WTC11 (cell line): ENCODE results near the gene BRICD5.

ENCODE experiments used
- ATF3 ChIP-seq: sonication (generic); formaldehyde crosslinking; conservative IDR thresholded peaks from 2 replicates; pipeline ENCODE4 v1.8.1; 2022; ENCODE audit warnings: mild to moderate bottlenecking, missing genetic modification reagents
- CTCF ChIP-seq: fragments of 200-600 bp; IDR thresholded peaks from 2 replicates; pipeline ENCODE4 v1.8.0; 2022; ENCODE audit warnings: antibody characterized with exemption
- FOXJ3 ChIP-seq: sonication (generic); formaldehyde crosslinking; IDR thresholded peaks from 2 replicates; pipeline ENCODE4 v1.9.0; 2021; ENCODE audit warnings: missing genetic modification reagents, mild to moderate bottlenecking, borderline replicate concordance
- IRF2 ChIP-seq: sonication (generic); formaldehyde crosslinking; IDR thresholded peaks from 2 replicates; pipeline ENCODE4 v1.8.0; 2022; ENCODE audit warnings: low read depth, missing genetic modification reagents, borderline replicate concordance
- NR1H2 ChIP-seq: sonication (generic); formaldehyde crosslinking; IDR thresholded peaks from 2 replicates; pipeline ENCODE4 v1.9.0; 2021; ENCODE audit warnings: mild to moderate bottlenecking, moderate library complexity, missing genetic modification reagents
- RORB ChIP-seq: fragments of 250-450 bp; sonication (Bioruptor Pico); IDR thresholded peaks from 2 replicates; pipeline ENCODE4 v1.9.0; 2021; ENCODE audit warnings: mild to moderate bottlenecking
- ZNF263 ChIP-seq: sonication (generic); formaldehyde crosslinking; IDR thresholded peaks from 2 replicates; pipeline ENCODE4 v1.8.1; 2022; ENCODE audit warnings: low read depth, mild to moderate bottlenecking, moderate library complexity, missing genetic modification reagents

- TF ChIP-seq RORB (CRISPR knock-in tag) (no peak), CTCF (no peak), ZNF263 (CRISPR knock-in tag) (no peak), FOXJ3 (CRISPR knock-in tag) (no peak), IRF2 (no peak), NR1H2 (CRISPR knock-in tag) (no peak), ATF3 (no peak)
Observed at GRCh38 chr16:2209258-2210008, 1.2 kb downstream of the BRICD5 start.
